ENCODE results near the gene LAMB1. TPM values are rescaled to one million over a fixed set of nuclear protein-coding genes. Genes with fewer than 3 reads are reported as not detected.

The LAMB1 gene
- total RNA-seq, 5 donors from 2014 or later (not counting 1 experiment from before 2014, with no cell fraction given), result 0.56 to 1.4 (median 1.0) TPM; not detected in 2

DNA sequence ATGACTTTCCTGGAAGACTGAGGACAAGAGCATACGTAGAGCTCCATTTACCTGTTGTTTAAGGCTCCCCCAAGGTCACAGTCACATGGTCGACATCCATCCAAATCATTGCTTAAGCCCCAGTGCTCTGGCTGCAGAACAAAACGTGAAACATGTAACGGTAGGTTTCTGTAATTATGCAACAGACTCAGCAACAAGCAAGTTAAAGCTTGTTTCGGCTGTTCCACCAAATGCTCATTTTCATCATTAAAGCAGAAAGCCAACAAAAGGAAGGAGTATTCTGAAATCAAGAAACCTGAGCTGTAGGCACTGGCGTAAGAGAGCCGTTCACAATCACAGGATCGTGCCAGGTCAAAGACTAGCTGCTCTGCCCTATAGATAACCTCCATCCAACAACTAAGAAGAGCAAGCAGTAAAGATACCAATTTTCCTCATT is 30.0 kb downstream of the LAMB1 start:
- H3K4me3 Mint-ChIP-seq, result no peak overlapping the region
- no peaks in the 10 kb centered on the region for H3K36me3 Mint-ChIP-seq
- ChIA-PET CTCF (no interaction called here), POLR2A (interaction anchor here in 1 of 2 donors (0.6 kb wide), 1 partner anchor 1916 kb away, joined by 3 read pairs; no protein-coding TSS in a partner anchor)
- no peak overlapping the region for H3K27ac ChIP-seq (ENCODE audit: low read length)
- H3K4me3 ChIP-seq (ENCODE audit: control insufficient read depth in 1 of 2, extremely low read depth in 1 of 2, low read length in 1 of 2), result no peak overlapping the region
- DNase-seq (no peak), ATAC-seq (replicated peaks in 1 of 4) (no peak)
- H3K36me3 ChIP-seq (ENCODE audit: control insufficient read depth in 2 of 2, extremely low read depth in 1 of 2, insufficient read depth in 1 of 2, low read length in 1 of 2), result no peaks in the 10 kb centered on the region
- H3K4me1 ChIP-seq (ENCODE audit: control insufficient read depth in 1 of 2, extremely low read depth in 1 of 2, insufficient read depth in 2 of 2, low read length in 2 of 2), result no peaks in the 10 kb centered on the region
- peaks cover 5 to 9% of the 10 kb centered on the region in 2 donors for H3K27me3 Mint-ChIP-seq
- no peaks in the 10 kb centered on the region for H3K4me1 Mint-ChIP-seq
- no peak overlapping the region for H3K27ac Mint-ChIP-seq
- H3K9me3 ChIP-seq, result no peaks in the 10 kb centered on the region
- H3K27me3 ChIP-seq (replicated peaks in 1 of 2; ENCODE audit: control insufficient read depth in 2 of 2, extremely low read depth in 1 of 2, insufficient read depth in 2 of 2, low read length in 1 of 2), result peaks cover 0 to 2% of the 10 kb centered on the region in 2 experiments
- H3K9me3 Mint-ChIP-seq, result no peaks in the 10 kb centered on the region
- WGBS (ENCODE audit: insufficient coverage), result 82% methylated on average over 4 of the region's 8 CpGs

DNA sequence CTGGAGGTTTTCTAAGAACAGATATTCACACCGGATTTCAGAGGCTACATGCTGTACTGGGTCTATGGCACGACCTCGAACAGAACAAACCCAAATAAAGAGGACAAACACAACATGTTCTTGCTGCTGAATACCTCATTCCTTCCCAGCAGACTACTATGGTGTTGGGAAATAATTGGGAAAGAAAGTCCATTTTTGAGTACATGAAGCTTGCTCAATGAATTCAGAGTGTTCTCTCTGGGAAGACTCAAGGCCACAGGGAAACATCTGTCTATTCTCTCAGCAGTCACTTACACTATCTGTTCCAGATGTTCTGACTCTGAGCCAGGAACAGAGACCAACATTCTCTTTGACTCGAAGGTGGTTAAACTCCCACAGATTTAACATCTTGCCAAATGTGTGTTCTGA is 30.9 kb downstream of the LAMB1 start:
- H3K27ac ChIP-seq (ENCODE audit: low read length), result no peak overlapping the region
- no CpG with 5 or more reads among the region's 4 CpGs for WGBS (ENCODE audit: insufficient coverage)
- H3K27me3 Mint-ChIP-seq, result peaks cover 4 to 5% of the 10 kb centered on the region in 2 donors
- no peaks in the 10 kb centered on the region for H3K36me3 ChIP-seq (ENCODE audit: control insufficient read depth in 2 of 2, extremely low read depth in 1 of 2, insufficient read depth in 1 of 2, low read length in 1 of 2)
- H3K9me3 Mint-ChIP-seq, result no peaks in the 10 kb centered on the region
- no peaks in the 10 kb centered on the region for H3K36me3 Mint-ChIP-seq
- POLR2A ChIA-PET, result interaction anchor here in 1 of 2 donors (0.7 kb wide), 1 partner anchor 132 kb away, joined by 4 read pairs; no protein-coding TSS in a partner anchor
- no peak overlapping the region for H3K27ac Mint-ChIP-seq
- no peak overlapping the region for H3K4me3 ChIP-seq (ENCODE audit: control insufficient read depth in 1 of 2, extremely low read depth in 1 of 2, low read length in 1 of 2)
- H3K4me1 ChIP-seq (ENCODE audit: control insufficient read depth in 1 of 2, extremely low read depth in 1 of 2, insufficient read depth in 2 of 2, low read length in 2 of 2), result no peaks in the 10 kb centered on the region
- DNase-seq (no peak), ATAC-seq (replicated peaks in 1 of 4) (no peak)
- H3K9me3 ChIP-seq, result no peaks in the 10 kb centered on the region
- no peak overlapping the region for H3K4me3 Mint-ChIP-seq
- H3K27me3 ChIP-seq (replicated peaks in 1 of 2; ENCODE audit: control insufficient read depth in 2 of 2, extremely low read depth in 1 of 2, insufficient read depth in 2 of 2, low read length in 1 of 2), result peaks cover 0 to 2% of the 10 kb centered on the region in 2 experiments
- no peaks in the 10 kb centered on the region for H3K4me1 Mint-ChIP-seq
- CTCF ChIA-PET, result no interaction called here

DNA sequence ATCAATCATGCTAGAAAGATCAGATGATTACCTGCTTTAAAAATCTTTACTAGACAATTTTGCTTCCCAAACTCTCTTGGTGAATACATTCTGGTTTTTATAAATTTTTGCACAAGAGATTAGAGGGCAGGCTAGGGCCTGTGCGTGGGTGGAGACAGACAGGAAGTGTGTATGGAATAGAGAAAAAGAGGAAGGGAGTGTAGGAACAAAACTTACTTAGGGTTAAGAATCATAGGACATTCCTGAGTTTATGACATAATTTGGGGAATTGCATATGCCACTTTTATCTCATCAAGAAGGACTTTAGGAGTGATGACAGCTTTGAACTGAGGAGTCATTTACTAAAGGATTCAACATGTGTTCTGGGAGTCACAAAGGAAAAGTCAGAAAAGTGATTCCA is 31.3 kb downstream of the LAMB1 start:
- Histone ChIP-seq H3K27me3 (replicated peaks in 1 of 2; ENCODE audit: control insufficient read depth in 2 of 2, extremely low read depth in 1 of 2, insufficient read depth in 2 of 2, low read length in 1 of 2) (peaks cover 0 to 2% of the 10 kb centered on the region in 2 experiments), H3K36me3 (ENCODE audit: control insufficient read depth in 2 of 2, extremely low read depth in 1 of 2, insufficient read depth in 1 of 2, low read length in 1 of 2) (no peaks in the 10 kb centered on the region), H3K27ac (ENCODE audit: low read length) (no peak overlapping the region), H3K4me1 (ENCODE audit: control insufficient read depth in 1 of 2, extremely low read depth in 1 of 2, insufficient read depth in 2 of 2, low read length in 2 of 2) (no peaks in the 10 kb centered on the region), H3K4me3 (ENCODE audit: control insufficient read depth in 1 of 2, extremely low read depth in 1 of 2, low read length in 1 of 2) (no peak overlapping the region), H3K9me3 (no peaks in the 10 kb centered on the region)
- ChIA-PET POLR2A (interaction anchor here in 1 of 2 donors (0.6 kb wide), 1 partner anchor 9 kb away, joined by 7 read pairs; no protein-coding TSS in a partner anchor), CTCF (no interaction called here)
- 33% methylated on average over 1 of the region's 1 CpG for WGBS (ENCODE audit: insufficient coverage)
- Mint-ChIP-seq H3K27ac (no peak overlapping the region), H3K4me3 (no peak overlapping the region), H3K36me3 (no peaks in the 10 kb centered on the region), H3K27me3 (peaks cover 4 to 5% of the 10 kb centered on the region in 2 donors), H3K4me1 (no peaks in the 10 kb centered on the region), H3K9me3 (no peaks in the 10 kb centered on the region)
- ATAC-seq (replicated peaks in 1 of 4), result no peak
- no peak for DNase-seq

DNA sequence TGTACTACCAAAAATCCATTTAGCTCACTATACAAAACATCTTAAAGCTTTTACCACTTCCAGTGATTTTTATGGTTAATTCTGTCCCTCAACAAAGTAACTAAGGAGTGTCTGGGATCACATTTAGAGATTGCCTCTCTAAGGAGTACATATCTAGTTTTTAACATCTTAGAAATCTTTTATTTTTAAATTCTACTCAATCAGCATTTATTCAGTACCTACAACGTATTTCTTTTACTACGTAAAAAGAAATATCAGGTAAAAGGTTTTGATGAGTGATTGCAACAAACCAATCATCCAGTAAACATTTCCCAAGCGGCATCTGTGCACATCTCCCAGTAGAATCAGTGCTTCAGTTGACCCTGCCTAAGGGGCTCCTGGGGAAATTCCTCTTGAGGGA is 31.9 kb downstream of the LAMB1 start:
- Mint-ChIP-seq H3K36me3 (no peaks in the 10 kb centered on the region), H3K9me3 (no peaks in the 10 kb centered on the region), H3K27ac (no peak overlapping the region), H3K4me1 (no peaks in the 10 kb centered on the region), H3K4me3 (no peak overlapping the region), H3K27me3 (peaks cover 4 to 5% of the 10 kb centered on the region in 2 donors)
- POLR2A ChIA-PET, result interaction anchor here in 1 of 2 donors (0.6 kb wide), 1 partner anchor 10 kb away, joined by 7 read pairs; no protein-coding TSS in a partner anchor
- Histone ChIP-seq H3K27me3 (replicated peaks in 1 of 2; ENCODE audit: control insufficient read depth in 2 of 2, extremely low read depth in 1 of 2, insufficient read depth in 2 of 2, low read length in 1 of 2) (peaks cover 0 to 2% of the 10 kb centered on the region in 2 experiments), H3K9me3 (no peaks in the 10 kb centered on the region), H3K4me3 (ENCODE audit: control insufficient read depth in 1 of 2, extremely low read depth in 1 of 2, low read length in 1 of 2) (no peak overlapping the region), H3K27ac (ENCODE audit: low read length) (no peak overlapping the region), H3K4me1 (ENCODE audit: control insufficient read depth in 1 of 2, extremely low read depth in 1 of 2, insufficient read depth in 2 of 2, low read length in 2 of 2) (no peaks in the 10 kb centered on the region), H3K36me3 (ENCODE audit: control insufficient read depth in 2 of 2, extremely low read depth in 1 of 2, insufficient read depth in 1 of 2, low read length in 1 of 2) (no peaks in the 10 kb centered on the region)
- no peak for DNase-seq
- ATAC-seq (replicated peaks in 1 of 4), result no peak
- CTCF ChIA-PET, result no interaction called here
- 100% methylated on average over 1 of the region's 3 CpGs for WGBS (ENCODE audit: insufficient coverage)

DNA sequence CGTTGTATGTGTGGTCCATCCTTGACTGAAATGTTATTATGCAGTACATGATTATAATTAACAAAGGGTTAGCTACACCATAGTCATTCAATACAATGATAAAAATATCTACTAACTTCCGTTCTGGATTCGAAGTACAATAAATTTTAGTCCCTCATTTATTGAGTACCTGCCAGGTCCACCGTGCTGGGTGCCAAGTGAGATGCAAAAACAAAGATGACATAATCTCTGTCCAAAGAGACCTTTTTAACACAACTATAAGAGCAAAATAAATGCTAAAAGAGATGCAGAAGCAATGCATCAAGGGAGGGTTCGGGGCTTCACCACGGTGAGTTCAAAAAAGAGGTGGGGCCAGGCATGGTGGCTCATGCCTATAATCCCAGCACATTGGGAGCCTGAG is 33.1 kb downstream of the LAMB1 start:
- Histone ChIP-seq H3K4me3 (ENCODE audit: control insufficient read depth in 1 of 2, extremely low read depth in 1 of 2, low read length in 1 of 2) (no peak overlapping the region), H3K9me3 (no peaks in the 10 kb centered on the region), H3K27me3 (replicated peaks in 1 of 2; ENCODE audit: control insufficient read depth in 2 of 2, extremely low read depth in 1 of 2, insufficient read depth in 2 of 2, low read length in 1 of 2) (peaks cover 0 to 4% of the 10 kb centered on the region in 2 experiments), H3K36me3 (ENCODE audit: control insufficient read depth in 2 of 2, extremely low read depth in 1 of 2, insufficient read depth in 1 of 2, low read length in 1 of 2) (no peaks in the 10 kb centered on the region), H3K27ac (ENCODE audit: low read length) (no peak overlapping the region), H3K4me1 (ENCODE audit: control insufficient read depth in 1 of 2, extremely low read depth in 1 of 2, insufficient read depth in 2 of 2, low read length in 2 of 2) (no peaks in the 10 kb centered on the region)
- H3K36me3 Mint-ChIP-seq, result no peaks in the 10 kb centered on the region
- no peak overlapping the region for H3K27ac Mint-ChIP-seq
- no peaks in the 10 kb centered on the region for H3K4me1 Mint-ChIP-seq
- H3K27me3 Mint-ChIP-seq, result peaks cover 4 to 5% of the 10 kb centered on the region in 2 donors
- no peak overlapping the region for H3K4me3 Mint-ChIP-seq
- 95% methylated on average over 3 of the region's 6 CpGs for WGBS (ENCODE audit: insufficient coverage)
- ATAC-seq (replicated peaks in 1 of 4), result no peak
- DNase-seq, result no peak
- ChIA-PET POLR2A (no interaction called here), CTCF (no interaction called here)
- no peaks in the 10 kb centered on the region for H3K9me3 Mint-ChIP-seq

DNA sequence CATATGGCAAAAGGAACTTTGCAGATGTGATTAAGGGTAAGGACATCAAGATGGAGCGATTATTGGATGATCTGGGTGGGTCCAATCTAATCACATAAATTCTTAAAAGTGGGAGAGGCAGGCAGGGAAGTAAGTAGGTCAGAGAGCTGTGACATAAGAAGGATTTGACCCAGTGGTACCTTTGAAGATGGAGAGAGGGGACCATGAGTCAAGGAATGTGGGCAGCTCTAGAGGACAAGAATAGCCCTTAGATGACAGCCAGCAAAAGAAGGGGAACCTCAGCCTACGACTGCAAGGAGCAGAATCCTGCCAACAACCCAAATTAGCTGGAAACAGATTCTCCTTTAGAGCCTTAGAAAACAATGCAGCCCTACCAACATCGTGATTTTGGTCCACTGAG is 34.5 kb downstream of the LAMB1 start:
- Histone ChIP-seq H3K4me3 (ENCODE audit: control insufficient read depth in 1 of 2, extremely low read depth in 1 of 2, low read length in 1 of 2) (no peak overlapping the region), H3K9me3 (no peaks in the 10 kb centered on the region), H3K4me1 (ENCODE audit: control insufficient read depth in 1 of 2, extremely low read depth in 1 of 2, insufficient read depth in 2 of 2, low read length in 2 of 2) (no peaks in the 10 kb centered on the region), H3K36me3 (ENCODE audit: control insufficient read depth in 2 of 2, extremely low read depth in 1 of 2, insufficient read depth in 1 of 2, low read length in 1 of 2) (no peaks in the 10 kb centered on the region), H3K27ac (ENCODE audit: low read length) (no peak overlapping the region), H3K27me3 (replicated peaks in 1 of 2; ENCODE audit: control insufficient read depth in 2 of 2, extremely low read depth in 1 of 2, insufficient read depth in 2 of 2, low read length in 1 of 2) (peaks cover 0 to 4% of the 10 kb centered on the region in 2 experiments)
- no peak for DNase-seq
- CTCF ChIA-PET, result no interaction called here
- Mint-ChIP-seq H3K36me3 (no peaks in the 10 kb centered on the region), H3K4me3 (no peak overlapping the region), H3K27me3 (peaks cover 2 to 4% of the 10 kb centered on the region in 2 donors), H3K27ac (no peak overlapping the region), H3K4me1 (no peaks in the 10 kb centered on the region), H3K9me3 (no peaks in the 10 kb centered on the region)
- ATAC-seq (replicated peaks in 1 of 4), result no peak
- WGBS (ENCODE audit: insufficient coverage), result no CpG with 5 or more reads among the region's 3 CpGs
- POLR2A ChIA-PET, result no interaction called here

DNA sequence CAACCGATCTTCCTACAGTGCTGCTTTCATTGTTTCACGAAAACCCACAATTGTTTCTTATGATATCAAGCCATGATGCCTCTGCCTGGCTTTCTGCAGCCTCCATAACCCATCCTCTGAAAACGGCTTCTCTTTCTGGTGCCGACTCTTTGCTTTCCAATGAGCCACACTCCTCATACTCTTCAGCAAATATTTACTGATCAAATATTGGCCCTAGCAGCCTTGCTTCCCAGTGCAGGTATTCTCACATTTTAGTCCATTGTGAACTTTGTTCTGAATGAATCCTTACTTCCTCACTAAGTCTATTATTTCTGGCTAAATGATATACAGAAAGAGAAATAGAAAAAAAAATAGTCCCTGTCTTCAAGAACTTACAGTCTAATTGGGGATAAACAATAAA is 35.5 kb downstream of the LAMB1 start:
- Mint-ChIP-seq H3K4me1 (no peaks in the 10 kb centered on the region), H3K27me3 (peaks cover 2 to 4% of the 10 kb centered on the region in 2 donors), H3K9me3 (no peaks in the 10 kb centered on the region), H3K36me3 (no peaks in the 10 kb centered on the region), H3K4me3 (no peak overlapping the region), H3K27ac (no peak overlapping the region)
- POLR2A ChIA-PET, result no interaction called here
- H3K27ac ChIP-seq (ENCODE audit: low read length), result no peak overlapping the region
- no peak overlapping the region for H3K4me3 ChIP-seq (ENCODE audit: control insufficient read depth in 1 of 2, extremely low read depth in 1 of 2, low read length in 1 of 2)
- H3K27me3 ChIP-seq (replicated peaks in 1 of 2; ENCODE audit: control insufficient read depth in 2 of 2, extremely low read depth in 1 of 2, insufficient read depth in 2 of 2, low read length in 1 of 2), result peaks cover 0 to 4% of the 10 kb centered on the region in 2 experiments
- no peaks in the 10 kb centered on the region for H3K36me3 ChIP-seq (ENCODE audit: control insufficient read depth in 2 of 2, extremely low read depth in 1 of 2, insufficient read depth in 1 of 2, low read length in 1 of 2)
- 85% methylated on average over 4 of the region's 4 CpGs for WGBS (ENCODE audit: insufficient coverage)
- DNase-seq (no peak), ATAC-seq (replicated peaks in 1 of 4) (no peak)
- H3K4me1 ChIP-seq (ENCODE audit: control insufficient read depth in 1 of 2, extremely low read depth in 1 of 2, insufficient read depth in 2 of 2, low read length in 2 of 2), result no peaks in the 10 kb centered on the region
- H3K9me3 ChIP-seq, result no peaks in the 10 kb centered on the region
- CTCF ChIA-PET, result no interaction called here

Measured in T-cell (primary cell).